Right lobe of liver (tissue), 6 donors: ENCODE results near the gene F12. TPM values are rescaled to one million over a fixed set of nuclear protein-coding genes. Genes with fewer than 3 reads are reported as not detected.

Experiments
- ATAC-seq, 4 donors: fragments of 200-7000 bp; cut with Tn5 transposase; one replicate each; pipeline ENCODE4 v1.9.1; 2020; ENCODE audit warnings: mild to moderate bottlenecking in 4 of 4, moderate library complexity in 4 of 4
- DNase-seq, 3 donors: peaks; one replicate each; pipeline ENCODE4 v3.0.0-alpha.2; 2020
- H3K27ac ChIP-seq, 3 donors: fragments of 200-600 bp; one replicate each; pipeline ENCODE4 v1.8.0; 2022
- H3K27me3 ChIP-seq, 2 donors: fragments of 200-600 bp; one replicate each; pipeline ENCODE4 v1.8.0; 2022
- H3K36me3 ChIP-seq, 4 donors: fragments of 200-600 bp; sonication (generic) in 1 of 4; one replicate each; pipeline versions ENCODE4 v1.5.1 to v1.8.0; 2017 to 2022; ENCODE audit warnings: control low read depth in 1 of 4
- H3K4me1 ChIP-seq, 4 donors: fragments of 200-600 bp; sonication (generic) in 1 of 4; one replicate each; pipeline versions ENCODE4 v1.5.1 to v1.8.0; 2017 to 2022; ENCODE audit warnings: control low read depth in 1 of 4
- H3K4me3 ChIP-seq, 3 donors: fragments of 200-600 bp; one replicate each; pipeline ENCODE4 v1.8.0; 2022
- H3K9me3 ChIP-seq, 4 donors: fragments of 200-600 bp; sonication (generic) in 1 of 4; one replicate each; pipeline versions ENCODE4 v1.5.1 to v1.8.0; 2017 to 2022; ENCODE audit warnings: control low read depth in 1 of 4
- POLR2A ChIP-seq: fragments of 450-650 bp; IDR thresholded peaks from one replicate; pipeline ENCODE4 v1.6.1; 2017; ENCODE audit warnings: antibody characterized with exemption, mild to moderate bottlenecking
- WGBS: methylation state at CpG from one replicate; pipeline ENCODE4 v1.1.6; 2018; ENCODE audit warnings: low coverage, low lambda C conversion rate; ENCODE audit not compliant: insufficient coverage; ENCODE audit errors: missing lambda C conversion rate; 5-methylcytosine and 5-hydroxymethylcytosine counted together
- intact Hi-C, 2 donors: fragments of 100-400 bp; cut with DNase I; formaldehyde crosslinking; loops; one replicate each; pipeline versions ENCODE4 v1.11.2 to v1.14.1; 2022
- total RNA-seq, 6 experiments: library from RNA; depleted of rRNA in 2 of 6; stranded (reverse); fragments of >200 nt in 2 of 6; fragmentation: NEBNext Ultra II Directional in 3 of 6; extraction: Animal tissue kit (Norgen Biotek cat#: 25700) in 3 of 6; gene quantifications; one replicate each; pipeline versions ENCODE4 v1.1.0 to v1.2.4, GENCODE V29; 2016 to 2023
- TF ChIP-seq, protein P1 (sequence below), 4 donors: fragments of 200-600 bp in 3 of 4; fragments of 450-650 bp in 1 of 4; IDR thresholded peaks; one replicate each; pipeline versions ENCODE4 v1.5.1 to v1.8.0; 2016 to 2022; ENCODE audit warnings: antibody characterized with exemption in 4 of 4, mild to moderate bottlenecking in 2 of 4
- donor health status: DM: no; HTN: yes; CAD: no.
- donor health status: DM: no; HTN: no; CAD: no.
- donor health status: DM: no; HTN: no; CAD: no.
- donor health status: DM: no; HTN: yes; CAD: no.
- donor health status: DM: no; HTN: yes; CAD: no.

F12 gene
- total RNA-seq, 6 experiments from 2014 or later = 236 to 518 (median 365) TPM

DNA sequence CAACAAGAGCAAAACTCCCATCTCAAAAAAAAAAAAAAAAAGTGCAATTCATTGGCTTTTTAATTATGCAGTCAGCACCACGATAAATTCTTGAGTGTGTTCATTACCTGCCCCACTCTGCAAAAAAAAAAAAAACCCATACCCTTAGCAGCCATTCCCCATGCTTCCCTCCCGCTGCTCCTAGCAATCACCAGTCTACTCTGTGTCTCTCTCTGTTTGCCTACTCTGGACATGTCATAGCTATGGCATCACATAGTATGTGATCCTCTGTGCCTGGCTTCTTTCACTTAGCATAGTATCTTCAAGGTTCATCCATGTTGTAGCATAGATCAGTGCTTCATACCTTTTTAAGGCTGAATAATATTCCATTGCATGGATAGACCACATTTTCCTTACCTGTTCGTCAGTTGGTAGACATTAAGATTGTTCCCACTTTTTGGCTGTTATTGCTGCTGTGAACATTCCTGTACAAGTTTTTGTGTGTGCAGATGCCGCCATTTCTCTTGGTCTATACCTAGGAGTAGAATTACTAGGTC is 30.2 kb upstream of the F12 start:
- Histone ChIP-seq H3K4me3 (no peak overlapping the region), H3K4me1 (no peaks in the 10 kb centered on the region), H3K36me3 (peaks cover 0 to 20% (median 0%) of the 10 kb centered on the region in 4 donors), H3K9me3 (no peaks in the 10 kb centered on the region), H3K27me3 (no peaks in the 10 kb centered on the region), H3K27ac (no peak overlapping the region)
- DNase-seq (no peak), ATAC-seq (no peak)
- TF ChIP-seq POLR2A = no peak
- TF ChIP-seq, protein P1, sequence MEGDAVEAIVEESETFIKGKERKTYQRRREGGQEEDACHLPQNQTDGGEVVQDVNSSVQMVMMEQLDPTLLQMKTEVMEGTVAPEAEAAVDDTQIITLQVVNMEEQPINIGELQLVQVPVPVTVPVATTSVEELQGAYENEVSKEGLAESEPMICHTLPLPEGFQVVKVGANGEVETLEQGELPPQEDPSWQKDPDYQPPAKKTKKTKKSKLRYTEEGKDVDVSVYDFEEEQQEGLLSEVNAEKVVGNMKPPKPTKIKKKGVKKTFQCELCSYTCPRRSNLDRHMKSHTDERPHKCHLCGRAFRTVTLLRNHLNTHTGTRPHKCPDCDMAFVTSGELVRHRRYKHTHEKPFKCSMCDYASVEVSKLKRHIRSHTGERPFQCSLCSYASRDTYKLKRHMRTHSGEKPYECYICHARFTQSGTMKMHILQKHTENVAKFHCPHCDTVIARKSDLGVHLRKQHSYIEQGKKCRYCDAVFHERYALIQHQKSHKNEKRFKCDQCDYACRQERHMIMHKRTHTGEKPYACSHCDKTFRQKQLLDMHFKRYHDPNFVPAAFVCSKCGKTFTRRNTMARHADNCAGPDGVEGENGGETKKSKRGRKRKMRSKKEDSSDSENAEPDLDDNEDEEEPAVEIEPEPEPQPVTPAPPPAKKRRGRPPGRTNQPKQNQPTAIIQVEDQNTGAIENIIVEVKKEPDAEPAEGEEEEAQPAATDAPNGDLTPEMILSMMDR (IDR thresholded peaks at IDR 0.05) = no peak
- intact Hi-C loops = loop anchor here in 1 of 2 donors (5.0 kb wide), 1 partner anchor 37 kb away; the partner anchor contains the start of gene PFN3
- WGBS = 94% methylated on average over 4 of the region's 4 CpGs

DNA sequence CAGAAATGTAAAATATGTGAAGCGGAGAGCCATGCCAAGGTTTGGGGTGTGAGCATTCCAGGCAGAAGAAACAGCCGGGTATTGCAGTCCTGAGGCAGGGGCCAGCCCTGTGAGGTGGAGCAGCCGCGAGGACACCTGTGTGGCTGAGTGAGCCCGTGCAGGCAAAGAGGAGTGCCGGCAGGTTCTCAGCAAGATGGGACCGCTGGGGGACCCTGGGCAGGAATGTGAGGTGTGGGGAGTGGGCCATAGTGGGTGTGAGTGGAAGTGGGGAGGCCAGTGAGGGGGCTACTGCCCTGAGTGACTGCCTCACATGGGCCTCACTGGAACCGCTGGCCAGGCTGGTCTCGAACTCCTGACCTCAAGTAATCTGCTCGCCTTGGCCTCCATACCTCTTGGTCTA is 29.1 kb upstream of the F12 start:
- Histone ChIP-seq H3K4me3 (no peak overlapping the region), H3K36me3 (peaks cover 0 to 30% (median 0%) of the 10 kb centered on the region in 4 donors), H3K9me3 (no peaks in the 10 kb centered on the region), H3K27me3 (no peaks in the 10 kb centered on the region), H3K4me1 (no peaks in the 10 kb centered on the region), H3K27ac (no peak overlapping the region)
- ATAC-seq (no peak), DNase-seq (peak in 1 of 3 donors; percentile 39)
- WGBS = 83% methylated on average over 1 of the region's 10 CpGs
- intact Hi-C loops = loop anchor here in 1 of 2 donors (5.0 kb wide), 1 partner anchor 36 kb away; the partner anchor contains the start of gene PFN3
- TF ChIP-seq POLR2A = no peak
- TF ChIP-seq, protein P1 (IDR thresholded peaks at IDR 0.05) = no peak

DNA sequence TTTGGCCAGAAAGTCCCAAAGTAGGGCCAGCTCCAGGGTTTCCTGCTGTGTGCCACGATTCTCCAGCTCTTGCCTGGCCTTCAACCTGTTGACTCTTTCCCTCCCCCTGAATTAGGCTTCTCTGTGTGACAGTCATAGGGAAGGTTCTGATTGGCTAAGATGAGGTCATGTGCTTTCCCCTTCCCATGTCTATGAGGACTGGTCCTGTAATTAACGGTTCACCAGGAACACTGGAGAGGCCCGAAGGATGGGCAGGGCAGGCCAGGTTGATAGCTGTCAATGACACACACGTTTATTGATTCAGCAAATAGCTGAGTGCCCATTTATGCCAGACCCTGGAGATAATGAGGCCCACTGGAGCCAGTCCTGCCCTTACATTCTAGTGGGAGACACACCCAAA is 28.3 kb upstream of the F12 start:
- 65% methylated on average over 4 of the region's 4 CpGs for WGBS

DNA sequence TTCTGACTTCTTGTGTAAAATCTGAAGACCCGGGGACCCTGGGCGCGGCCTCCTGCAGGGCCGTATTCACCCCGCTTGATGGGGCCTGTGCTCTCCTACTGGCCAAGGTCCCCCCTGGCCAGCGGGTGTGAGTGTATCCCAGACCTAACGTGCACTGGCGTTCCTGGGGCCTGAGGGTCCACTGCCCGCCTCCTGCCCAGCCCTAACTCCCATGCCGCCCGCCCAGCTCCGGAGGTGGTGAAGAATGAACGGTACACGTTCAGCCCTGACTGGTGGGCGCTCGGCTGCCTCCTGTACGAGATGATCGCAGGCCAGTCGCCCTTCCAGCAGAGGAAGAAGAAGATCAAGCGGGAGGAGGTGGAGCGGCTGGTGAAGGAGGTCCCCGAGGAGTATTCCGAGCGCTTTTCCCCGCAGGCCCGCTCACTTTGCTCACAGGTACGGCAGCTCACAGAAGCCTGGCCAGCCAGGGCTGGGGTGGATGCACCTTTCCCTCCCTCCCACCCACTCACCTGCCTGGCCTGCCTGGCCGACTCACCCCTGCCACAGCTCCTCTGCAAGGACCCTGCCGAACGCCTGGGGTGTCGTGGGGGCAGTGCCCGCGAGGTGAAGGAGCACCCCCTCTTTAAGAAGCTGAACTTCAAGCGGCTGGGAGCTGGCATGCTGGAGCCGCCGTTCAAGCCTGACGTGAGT is 26.6 kb upstream of the F12 start:
- DNase-seq = no peak
- no peaks in the 10 kb centered on the region for H3K4me1 ChIP-seq
- H3K36me3 ChIP-seq = peaks cover 0 to 44% (median 0%) of the 10 kb centered on the region in 4 donors
- no peak overlapping the region for H3K27ac ChIP-seq
- intact Hi-C loops = loop anchor here in 1 of 2 donors (5.0 kb wide), 1 partner anchor 34 kb away; the partner anchor contains the start of gene PFN3
- TF ChIP-seq, protein P1 (IDR thresholded peaks at IDR 0.05) = no peak
- TF ChIP-seq POLR2A = no peak
- H3K4me3 ChIP-seq = no peak overlapping the region
- ATAC-seq = no peak
- H3K27me3 ChIP-seq = no peaks in the 10 kb centered on the region
- 95% methylated on average over 18 of the region's 37 CpGs for WGBS
- H3K9me3 ChIP-seq = no peaks in the 10 kb centered on the region

More for the DNA sequence above, 28.3 kb upstream of the F12 start:
- TF ChIP-seq POLR2A = no peak
- TF ChIP-seq, protein P1 (IDR thresholded peaks at IDR 0.05) = no peak
- Histone ChIP-seq H3K9me3 (no peaks in the 10 kb centered on the region), H3K27me3 (no peaks in the 10 kb centered on the region), H3K4me3 (no peak overlapping the region), H3K36me3 (peaks cover 0 to 39% (median 0%) of the 10 kb centered on the region in 4 donors), H3K4me1 (no peaks in the 10 kb centered on the region), H3K27ac (no peak overlapping the region)
- intact Hi-C loops = loop anchor here in 1 of 2 donors (5.0 kb wide), 1 partner anchor 35 kb away; the partner anchor contains the start of gene PFN3
- ATAC-seq = no peak
- no peak for DNase-seq
